ENCODE data around the gene STARD3NL.
"Not testable (repeated sequence)": the region's sequence is repeated elsewhere in the genome, so short reads cannot be mapped to it uniquely, and the experiment has no call there.

The STARD3NL gene

DNA sequence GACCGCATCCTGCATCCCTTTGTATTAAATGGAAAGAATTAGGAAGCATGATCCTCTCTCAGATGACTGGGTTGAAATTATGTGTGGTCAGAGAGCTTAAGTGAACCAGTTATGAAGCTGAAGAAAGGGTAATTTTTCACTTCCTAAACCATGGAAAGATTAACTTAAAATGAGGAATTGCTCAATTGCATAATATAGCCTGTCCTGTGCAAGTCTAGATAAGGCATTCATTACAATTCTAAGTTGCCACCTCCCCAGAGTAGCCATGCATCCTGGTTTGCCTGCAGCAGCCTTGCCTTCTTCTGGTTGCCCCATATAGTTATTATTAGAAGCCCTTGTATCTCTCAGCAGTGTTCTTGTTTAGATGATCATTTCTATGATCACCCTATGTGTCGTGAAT is 45.3 kb downstream of the STARD3NL start:
- no peak for DNase-seq

DNA sequence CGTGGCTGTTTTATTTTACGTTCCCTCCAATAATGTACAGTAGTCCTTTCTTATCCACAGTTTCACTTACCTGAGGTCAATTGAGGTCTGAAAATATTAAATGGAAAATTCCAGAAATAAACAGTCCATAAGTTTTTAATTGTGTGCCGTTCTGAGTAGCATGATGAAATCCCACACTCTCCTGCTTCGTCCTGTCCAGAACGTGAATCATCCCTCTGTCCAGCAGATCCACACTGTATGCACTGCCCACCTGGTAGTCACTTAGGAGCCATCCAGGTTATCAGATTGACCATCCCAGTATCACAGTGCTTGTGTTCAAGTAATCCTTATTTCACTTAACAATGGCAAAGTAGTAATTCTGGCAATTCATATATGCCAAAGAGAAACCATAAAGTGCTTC is 46.3 kb downstream of the STARD3NL start:
- no peak for DNase-seq

DNA sequence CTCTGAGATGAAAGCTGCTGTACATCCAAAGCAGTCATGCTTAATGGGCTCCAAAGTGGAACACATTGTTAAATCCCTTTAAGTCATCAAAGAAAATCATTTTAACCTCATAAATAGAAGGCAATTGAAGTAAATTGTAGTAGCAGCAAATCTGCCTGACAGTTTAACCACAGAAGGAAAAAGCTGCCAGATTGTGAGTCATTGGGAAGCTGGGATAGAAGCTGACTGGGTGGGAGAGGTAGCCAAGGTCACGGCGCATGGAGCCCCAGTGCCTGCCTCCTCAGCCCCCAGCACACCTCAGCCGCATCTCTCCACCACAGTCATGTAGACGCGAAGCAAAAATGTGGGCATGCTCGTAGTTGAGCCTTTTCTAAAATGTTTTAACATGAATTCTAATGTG is 51.3 kb downstream of the STARD3NL start:
- DNase-seq, result no peak

DNA sequence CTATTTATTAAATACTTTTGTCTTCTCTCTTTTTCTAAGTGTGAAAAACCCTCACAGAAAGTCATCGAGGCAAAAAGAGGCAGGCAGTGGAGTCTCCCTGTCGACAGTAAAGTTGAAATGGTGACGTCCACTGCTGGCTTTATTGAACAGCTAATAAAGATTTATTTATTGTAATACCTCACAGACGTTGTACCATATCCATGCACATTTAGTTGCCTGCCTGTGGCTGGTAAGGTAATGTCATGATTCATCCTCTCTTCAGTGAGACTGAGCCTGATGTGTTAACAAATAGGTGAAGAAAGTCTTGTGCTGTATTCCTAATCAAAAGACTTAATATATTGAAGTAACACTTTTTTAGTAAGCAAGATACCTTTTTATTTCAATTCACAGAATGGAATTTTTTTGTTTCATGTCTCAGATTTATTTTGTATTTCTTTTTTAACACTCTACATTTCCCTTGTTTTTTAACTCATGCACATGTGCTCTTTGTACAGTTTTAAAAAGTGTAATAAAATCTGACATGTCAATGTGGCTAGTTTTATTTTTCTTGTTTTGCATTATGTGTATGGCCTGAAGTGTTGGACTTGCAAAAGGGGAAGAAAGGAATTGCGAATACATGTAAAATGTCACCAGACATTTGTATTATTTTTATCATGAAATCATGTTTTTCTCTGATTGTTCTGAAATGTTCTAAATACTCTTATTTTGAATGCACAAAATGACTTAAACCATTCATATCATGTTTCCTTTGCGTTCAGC is 52.0 kb downstream of the STARD3NL start:
- no peak for DNase-seq

DNA sequence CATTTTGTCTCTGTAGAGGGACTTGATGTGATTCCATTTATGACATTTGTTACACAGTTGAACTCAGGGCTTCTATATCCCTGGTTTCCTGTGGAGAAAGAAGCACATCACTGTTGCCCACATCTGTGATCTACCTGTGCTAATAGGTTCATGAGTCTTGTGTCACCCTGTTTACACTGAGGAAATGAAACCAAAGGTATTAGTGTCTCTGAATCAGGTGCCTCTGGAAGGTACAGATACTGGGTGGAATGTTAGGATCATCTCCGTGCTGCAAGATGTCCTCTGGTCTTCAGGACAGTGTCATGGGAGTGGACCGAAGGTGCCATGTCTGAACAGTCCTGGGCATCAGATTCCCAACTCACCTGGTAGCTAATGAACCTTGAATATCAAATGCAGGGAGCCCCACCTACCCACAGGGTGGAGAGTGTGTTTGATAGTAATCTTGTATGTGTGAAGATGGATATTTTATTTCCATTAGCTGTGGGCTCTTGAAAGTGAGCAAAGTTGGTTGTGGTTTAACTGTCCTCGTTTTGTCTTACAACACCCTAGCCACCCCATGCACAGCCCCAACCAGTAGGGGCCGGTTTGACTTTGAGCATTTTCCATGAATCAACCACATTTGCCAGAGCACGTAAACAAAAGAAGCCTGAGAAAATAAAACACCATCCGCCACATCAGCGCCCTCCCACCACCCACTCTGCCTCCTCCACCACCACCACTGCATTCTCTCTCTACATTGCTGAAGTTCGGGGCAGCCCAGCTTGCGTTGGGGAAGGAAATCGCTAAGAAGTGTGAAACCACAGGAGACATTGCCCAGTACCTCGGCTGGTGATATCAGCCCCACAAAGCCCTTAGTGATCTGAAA is 54.7 kb downstream of the STARD3NL start:
- DNase-seq, result no peak

DNA sequence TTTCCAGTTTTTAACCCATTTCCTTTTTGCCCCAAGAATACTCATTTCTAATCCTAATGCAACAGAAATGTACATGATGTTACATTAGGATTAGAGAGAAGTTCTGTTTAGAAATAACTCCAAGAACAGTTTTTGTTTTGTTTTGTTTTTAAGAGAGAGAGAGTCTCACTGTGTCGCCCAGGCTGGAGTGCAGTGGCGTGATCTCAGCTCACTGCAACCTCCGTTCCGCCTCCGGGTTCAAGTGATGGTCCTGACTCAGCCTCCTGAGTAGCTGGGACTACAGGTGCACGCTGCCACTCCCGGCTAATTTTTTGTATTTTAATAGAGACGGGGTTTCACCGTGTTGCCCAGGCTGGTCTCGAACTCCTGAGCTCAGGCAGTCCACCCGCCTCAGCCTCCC is 56.7 kb downstream of the STARD3NL start:
- DNase-seq, result not testable (repeated sequence)

DNA sequence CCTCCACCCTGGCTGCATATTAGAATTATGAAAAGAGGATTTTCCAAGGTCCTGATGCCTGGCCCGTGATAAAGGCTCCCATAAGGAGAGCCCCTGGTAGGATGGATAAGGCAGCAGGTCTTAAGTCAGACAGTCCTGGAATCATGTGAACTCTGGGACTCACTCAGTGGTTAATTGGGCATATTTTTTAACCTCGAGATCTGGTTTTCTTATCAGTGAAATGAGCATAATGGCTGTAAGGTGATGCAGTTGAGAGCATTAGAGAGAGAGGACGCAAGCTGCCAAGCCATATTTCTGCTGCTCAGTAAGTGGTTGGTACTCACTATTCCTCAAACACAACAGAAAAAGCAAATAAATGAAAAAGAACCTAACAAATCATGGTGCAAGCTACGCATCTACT is 57.6 kb downstream of the STARD3NL start:
- DNase-seq, result no peak

DNA sequence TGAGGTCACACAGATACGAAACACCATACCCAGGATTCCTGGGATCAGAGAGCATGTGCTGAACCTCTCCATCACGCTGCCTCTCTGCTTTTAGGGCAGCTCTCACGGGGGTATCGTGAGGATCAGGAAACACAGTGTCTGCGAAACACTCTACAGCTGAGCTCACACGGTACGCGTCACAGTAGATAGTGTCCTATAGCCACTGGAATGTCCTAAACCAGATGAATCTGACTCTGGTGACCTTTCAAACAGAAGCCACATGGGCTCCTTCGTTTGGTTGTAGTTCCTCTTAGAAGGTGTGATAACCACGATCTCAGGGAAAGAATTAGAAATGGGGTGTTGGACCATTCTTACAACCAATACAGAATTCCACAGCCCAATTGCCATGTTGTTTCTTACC is 61.1 kb downstream of the STARD3NL start:
- not testable (repeated sequence) for DNase-seq

DNA sequence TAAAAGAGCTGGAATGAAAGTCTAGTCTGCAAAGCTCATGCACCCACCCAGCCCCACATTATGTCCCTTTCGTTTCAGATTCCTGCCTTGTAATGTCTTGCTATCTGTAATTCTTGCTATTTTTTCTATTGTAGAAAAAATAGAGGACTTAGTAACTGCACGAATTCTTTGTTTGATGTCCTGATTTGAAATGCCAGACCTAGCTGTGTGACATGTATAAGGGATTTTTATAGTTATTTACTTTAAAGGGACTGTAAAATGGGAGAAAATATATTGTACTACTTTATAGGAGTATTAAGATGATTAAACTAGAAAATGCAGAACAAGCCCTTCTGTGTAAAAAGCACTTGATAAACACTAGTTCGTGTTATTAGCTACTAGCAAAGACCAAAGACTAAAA is 63.0 kb downstream of the STARD3NL start:
- no peak for DNase-seq

DNA sequence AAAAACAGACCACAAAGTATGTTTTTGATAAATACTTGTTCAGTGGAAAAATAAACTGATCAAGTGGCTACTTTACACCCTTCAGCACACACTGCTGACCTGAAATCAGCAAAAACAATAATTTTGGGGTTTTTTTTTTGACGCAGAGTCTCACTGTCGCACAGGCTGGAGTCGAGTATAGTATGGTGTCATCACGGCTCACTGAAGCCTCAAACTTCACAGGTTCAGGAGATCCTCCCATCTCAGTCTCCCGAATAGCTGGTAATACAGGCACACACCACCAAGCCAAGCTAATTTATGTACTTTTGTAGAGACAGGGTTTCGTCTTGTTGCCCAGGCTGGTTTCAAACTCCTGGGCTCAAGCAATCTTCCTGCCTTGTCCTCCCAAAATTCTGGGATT is 64.8 kb downstream of the STARD3NL start:
- no peak for DNase-seq

DNA sequence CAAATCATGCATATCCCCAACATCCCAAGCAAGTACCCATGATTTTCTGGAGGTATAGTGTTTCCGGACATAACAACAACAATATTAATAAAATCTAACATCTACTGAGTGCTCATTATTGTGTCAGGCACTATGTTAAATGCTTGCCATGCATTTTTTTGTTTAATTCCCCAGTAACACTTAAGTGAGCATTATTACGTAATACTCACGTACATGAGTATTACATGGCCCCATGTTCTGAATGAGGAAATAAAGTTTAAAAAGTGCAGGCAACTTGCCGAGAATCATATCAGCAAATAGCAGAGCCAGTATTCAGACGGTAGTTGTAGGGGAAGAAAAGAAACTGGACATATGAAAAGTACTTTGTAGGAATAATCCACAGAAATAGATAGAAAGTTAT is 65.3 kb downstream of the STARD3NL start:
- not testable (repeated sequence) for DNase-seq

DNA sequence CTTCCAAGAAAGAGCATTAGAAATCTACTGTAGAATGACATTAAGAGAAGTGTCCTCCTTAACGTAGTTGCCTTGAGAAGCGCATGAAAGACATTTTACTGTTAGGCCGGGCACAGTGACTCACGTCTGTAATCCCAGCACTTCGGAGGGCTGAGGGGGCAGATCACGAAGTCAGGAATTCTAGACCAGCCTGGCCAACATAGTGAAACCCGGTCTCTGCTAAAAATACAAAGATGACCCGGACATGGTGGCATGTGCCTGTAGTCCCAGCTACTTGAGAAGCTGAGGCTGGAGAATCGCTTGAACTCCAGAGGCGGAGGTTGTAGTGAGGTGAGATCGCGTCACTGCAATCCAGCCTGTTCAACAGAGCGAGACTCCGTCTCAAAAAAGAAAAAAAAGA is 66.5 kb downstream of the STARD3NL start:
- DNase-seq, result no peak

DNA sequence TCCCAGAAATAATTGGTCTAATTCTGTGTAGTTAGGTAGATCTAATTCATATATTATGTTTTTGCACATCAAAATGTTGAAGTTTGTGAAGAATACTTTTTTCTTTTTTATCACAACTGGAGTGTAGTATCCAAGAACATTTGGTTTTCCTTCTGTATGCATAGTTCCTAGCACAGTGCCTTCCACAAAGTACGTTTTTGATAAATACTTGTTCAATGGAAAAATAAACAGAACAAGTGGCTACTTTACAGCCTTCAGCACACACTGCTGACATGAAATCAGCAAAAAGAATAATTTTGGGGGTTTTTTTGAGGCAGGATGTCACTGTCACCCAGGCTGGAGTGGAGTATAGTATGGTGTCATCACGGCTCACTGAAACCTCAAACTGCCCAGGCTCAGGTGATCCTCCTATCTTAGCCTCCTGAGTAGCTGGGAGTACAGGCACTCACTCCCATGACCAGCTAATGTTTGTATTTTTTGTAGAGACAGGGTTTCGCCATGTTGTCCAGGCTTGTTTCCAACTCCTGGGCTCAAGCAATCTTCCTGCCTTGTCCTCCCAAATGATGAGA is 67.4 kb downstream of the STARD3NL start:
- no peak for DNase-seq

DNA sequence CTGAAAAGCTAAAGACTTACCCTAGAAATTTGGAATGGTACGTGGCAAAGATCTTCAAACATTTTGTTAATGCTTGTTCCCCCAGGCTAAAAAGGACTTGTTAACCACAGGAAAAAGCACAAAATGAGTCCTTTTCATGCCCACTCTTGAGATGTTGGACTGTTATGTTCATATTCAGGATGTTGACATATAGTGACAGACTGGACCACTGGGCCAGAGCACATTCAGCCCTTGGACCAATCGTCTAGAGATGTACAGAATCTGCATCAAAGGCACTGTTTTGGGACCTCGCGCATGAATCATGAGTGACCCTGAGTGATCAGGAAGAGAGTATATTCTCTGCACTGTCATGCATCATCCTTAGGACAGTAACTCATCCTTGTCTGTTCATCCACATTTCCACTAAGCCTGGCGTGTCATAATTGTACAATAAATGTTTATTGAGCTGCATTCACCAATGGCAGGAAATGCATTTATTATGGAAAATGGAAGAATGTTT is 70.1 kb downstream of the STARD3NL start:
- DNase-seq, result no peak

DNA sequence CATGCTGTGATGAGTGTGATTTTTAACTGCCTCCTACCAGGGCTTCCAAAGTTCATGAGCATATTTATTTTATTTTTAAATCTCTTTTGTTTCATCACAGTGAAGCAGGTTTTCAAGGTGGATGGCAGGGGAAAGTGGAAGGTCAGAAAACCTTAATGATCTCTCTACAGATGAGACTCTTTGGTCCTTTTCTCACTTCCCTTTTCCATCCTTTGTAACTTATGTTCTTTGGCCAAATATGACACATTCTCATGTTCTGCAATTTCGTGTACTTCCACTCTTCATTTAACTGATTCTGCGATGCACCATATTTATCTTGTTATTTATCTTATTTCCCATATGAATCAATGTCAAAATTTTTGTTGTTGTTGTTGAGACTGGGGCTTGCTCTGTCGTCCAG is 71.8 kb downstream of the STARD3NL start:
- DNase-seq, result not testable (repeated sequence)

DNA sequence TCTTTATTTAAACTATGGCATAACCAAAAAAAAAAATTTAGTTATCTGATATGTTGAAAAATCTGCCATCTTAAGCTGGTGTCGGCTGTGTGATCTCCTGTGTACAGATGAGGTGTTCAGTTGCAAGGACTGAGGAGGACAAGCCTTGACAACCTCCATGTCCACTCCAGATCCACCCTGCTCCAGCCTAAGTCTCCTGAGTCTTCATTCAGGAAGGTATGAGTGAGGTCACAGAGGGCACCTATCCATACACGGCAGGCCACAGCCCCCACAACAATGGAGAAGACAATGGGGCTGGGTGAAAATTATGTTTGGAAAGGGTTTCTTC is 79.3 kb downstream of the STARD3NL start:
- no peak for DNase-seq

DNA sequence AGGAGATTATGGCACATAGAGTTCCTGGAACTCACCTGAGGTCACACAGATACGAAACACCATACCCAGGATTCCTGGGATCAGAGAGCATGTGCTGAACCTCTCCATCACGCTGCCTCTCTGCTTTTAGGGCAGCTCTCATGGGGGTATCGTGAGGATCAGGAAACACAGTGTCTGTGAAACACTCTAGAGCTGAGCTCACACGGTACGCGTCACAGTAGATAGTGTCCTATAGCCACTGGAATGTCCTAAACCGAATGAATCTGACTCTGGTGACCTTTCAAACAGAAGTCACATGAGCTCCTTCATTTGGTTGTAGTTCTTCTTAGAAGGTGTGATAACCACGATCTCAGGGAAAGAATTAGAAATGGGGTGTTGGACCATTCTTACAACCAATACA is 81.1 kb downstream of the STARD3NL start:
- not testable (repeated sequence) for DNase-seq

DNA sequence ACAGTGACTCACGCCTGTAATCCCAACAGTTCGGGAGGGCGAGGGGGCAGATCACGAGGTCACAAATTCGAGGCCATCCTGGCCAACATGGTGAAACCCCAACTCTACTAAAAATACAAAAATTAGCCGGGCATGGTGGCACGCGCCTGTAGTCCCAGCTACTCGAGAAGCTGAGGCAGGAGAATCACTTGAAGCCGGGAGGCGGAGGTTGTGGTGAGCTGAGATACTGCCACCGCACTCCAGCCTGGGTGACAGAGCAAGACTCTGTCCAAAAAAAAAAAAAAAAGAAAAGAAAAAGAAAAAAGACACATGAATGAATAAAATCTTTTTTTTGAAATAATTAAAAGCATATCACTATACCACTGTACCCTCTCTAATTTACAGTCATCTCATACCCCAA is 83.6 kb downstream of the STARD3NL start:
- not testable (repeated sequence) for DNase-seq

DNA sequence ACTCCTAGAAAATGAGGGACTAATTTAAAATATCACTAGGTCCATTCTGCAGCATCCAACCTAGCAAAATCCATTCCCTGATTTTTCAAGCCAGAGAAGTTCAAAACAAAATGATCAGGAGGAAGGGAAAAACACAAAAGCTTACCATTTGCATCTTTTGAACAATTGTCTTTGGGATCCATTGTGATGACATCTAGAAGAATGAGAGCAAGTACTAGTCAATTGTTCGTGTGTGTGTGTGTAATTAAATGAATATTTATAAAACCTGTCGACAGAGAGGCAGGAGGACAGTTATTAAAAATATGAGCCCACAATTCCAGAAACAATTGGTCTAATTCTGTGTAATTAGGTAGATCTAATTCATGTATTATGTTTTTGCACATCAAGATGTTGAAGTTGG is 84.0 kb downstream of the STARD3NL start:
- not testable (repeated sequence) for DNase-seq

DNA sequence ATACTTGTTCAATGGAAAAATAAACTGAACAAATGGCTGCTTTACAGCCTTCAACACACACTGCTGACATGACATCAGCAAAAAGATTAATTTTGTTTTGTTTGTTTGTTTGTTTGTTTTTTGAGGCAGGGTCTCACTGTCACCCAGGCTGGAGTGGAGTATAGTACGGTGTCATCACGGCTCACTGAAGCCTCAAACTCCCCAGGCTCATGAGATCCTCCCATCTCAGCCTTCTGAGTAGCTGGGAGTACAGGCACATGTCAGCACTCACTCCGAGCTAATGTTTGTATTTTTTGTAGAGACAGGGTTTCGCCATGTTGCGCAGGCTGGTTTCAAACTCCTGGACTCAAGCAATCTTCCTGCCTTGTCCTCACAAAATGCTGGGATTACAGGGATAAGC is 84.5 kb downstream of the STARD3NL start:
- no peak for DNase-seq

DNA sequence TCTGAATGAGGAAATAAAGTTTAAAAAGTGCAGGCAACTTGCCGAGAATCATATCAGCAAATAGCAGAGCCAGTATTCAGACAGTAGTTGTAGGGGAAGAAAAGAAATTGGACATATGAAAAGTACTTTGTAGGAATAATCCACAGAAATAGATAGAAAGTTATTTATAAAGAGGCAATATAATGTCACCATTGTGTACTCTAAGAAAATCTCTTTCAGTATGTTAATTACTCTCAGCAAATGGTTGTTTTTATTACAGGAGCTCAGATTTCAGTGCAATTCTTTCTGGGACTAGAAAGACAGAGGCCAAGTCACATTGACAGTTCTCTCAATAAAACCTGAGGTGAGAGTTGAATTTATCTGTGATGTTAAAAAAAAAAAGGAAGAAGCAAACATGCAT is 85.2 kb downstream of the STARD3NL start:
- DNase-seq, result not testable (repeated sequence)

DNA sequence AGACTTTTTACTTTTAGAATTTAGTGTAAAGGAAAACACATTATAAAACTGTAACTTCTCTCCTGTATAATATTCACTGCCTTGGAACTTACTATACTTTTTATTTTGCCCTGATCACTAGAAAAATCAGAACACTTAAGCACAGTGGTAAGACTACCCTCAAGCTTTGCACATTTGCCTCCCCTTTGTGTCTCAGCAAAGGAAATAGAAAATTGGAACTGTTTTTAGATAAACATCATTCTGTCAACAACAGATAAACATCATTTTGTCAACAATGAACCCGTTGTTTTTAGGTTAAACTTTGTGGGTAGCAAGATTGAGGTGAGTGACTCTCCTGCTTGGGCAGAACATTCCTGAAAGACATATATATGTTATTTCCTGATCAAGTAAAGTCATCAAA is 86.6 kb downstream of the STARD3NL start:
- DNase-seq, result not testable (repeated sequence)

DNA sequence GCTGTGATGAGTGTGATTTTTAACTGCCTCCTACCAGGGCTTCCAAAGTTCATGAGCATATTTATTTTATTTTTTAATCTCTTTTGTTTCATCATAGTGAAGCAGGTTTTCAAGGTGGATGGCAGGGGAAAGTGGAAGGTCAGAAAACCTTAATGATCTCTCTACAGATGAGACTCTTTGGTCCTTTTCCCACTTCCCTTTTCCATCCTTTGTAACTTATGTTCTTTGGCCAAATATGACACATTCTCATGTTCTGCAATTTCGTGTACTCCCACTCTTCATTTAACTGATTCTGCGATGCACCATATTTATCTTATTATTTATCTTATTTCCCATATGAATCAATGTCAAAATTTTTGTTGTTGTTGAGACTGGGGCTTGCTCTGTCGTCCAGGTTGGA is 87.9 kb downstream of the STARD3NL start:
- not testable (repeated sequence) for DNase-seq
